K562 (cell line): ENCODE data around the gene SUMF1. TPM values are rescaled to one million over a fixed set of nuclear protein-coding genes. Genes with fewer than 3 reads are reported as not detected.
A peak's percentile ranks its signal among the peaks of the same experiment; 100 is the strongest.

Source experiments
- CCNT2 ChIP-seq: IDR thresholded peaks from 2 replicates; pipeline ENCODE4 v1.6.1; 2011; ENCODE audit warnings: borderline replicate concordance, low read depth, mild to moderate bottlenecking, moderate library complexity, mixed read lengths, low read length; ENCODE audit not compliant: insufficient read length; ENCODE audit errors: extremely low read depth
- DACH1 ChIP-seq: fragments of 450-650 bp; IDR thresholded peaks from 2 replicates; pipeline ENCODE4 v1.6.1; 2018; ENCODE audit not compliant: partially characterized antibody
- ELF1 ChIP-seq: fragments of 200-800 bp; sonication (Bioruptor generic); IDR thresholded peaks from 2 replicates; pipeline ENCODE4 v1.6.1; 2016; ENCODE audit warnings: missing genetic modification characterization, missing compliant biosample characterization
- GABPB1 ChIP-seq: sonication (generic); formaldehyde crosslinking; IDR thresholded peaks from 2 replicates; pipeline ENCODE4 v1.8.0; 2022; ENCODE audit warnings: mild to moderate bottlenecking, missing genetic modification reagents
- JUND ChIP-seq, 2 experiments: IDR thresholded peaks; 2 replicates in 1 of 2; 3 replicates in 1 of 2; pipeline ENCODE4 v1.6.1; 2011; ENCODE audit warnings: borderline replicate concordance in 2 of 2, low read depth in 2 of 2, low read length in 2 of 2, improper control_type of control experiment in 1 of 2, missing biosample characterization in 1 of 2, missing genetic modification characterization in 1 of 2, missing genetic modification reagents in 1 of 2
- KDM1A ChIP-seq, 2 experiments: fragments of 450-650 bp; IDR thresholded peaks; 2 replicates each; pipeline ENCODE4 v1.6.1; 2016; ENCODE audit warnings: mild to moderate bottlenecking in 2 of 2
- MEF2A ChIP-seq: IDR thresholded peaks from 2 replicates; pipeline ENCODE4 v1.6.1; 2011; ENCODE audit warnings: low read depth, mild to moderate bottlenecking, low read length, moderate library complexity; ENCODE audit not compliant: control insufficient read depth
- MITF ChIP-seq: IDR thresholded peaks from 2 replicates; pipeline ENCODE4 v1.6.1; 2014; ENCODE audit warnings: antibody characterized with exemption
- MTA2 ChIP-seq: fragments of 450-650 bp; IDR thresholded peaks from 2 replicates; pipeline ENCODE4 v1.6.1; 2016; ENCODE audit warnings: low read depth
- NFATC3 ChIP-seq: fragments of 450-650 bp; IDR thresholded peaks from 2 replicates; pipeline ENCODE4 v1.6.1; 2017; ENCODE audit warnings: mild to moderate bottlenecking
- NR2C1 ChIP-seq, 2 experiments: fragments of 450-650 bp; IDR thresholded peaks; 2 replicates each; pipeline ENCODE4 v1.6.1; 2017; ENCODE audit warnings: mild to moderate bottlenecking in 2 of 2, antibody characterized with exemption in 1 of 2, inconsistent platforms in 1 of 2, missing compliant biosample characterization in 1 of 2, missing genetic modification characterization in 1 of 2
- UBTF ChIP-seq, 2 experiments: IDR thresholded peaks; 2 replicates each; pipeline ENCODE4 v1.6.1; 2012; ENCODE audit warnings: improper control_type of control experiment in 2 of 2, low read depth in 2 of 2, low read length in 2 of 2, borderline replicate concordance in 1 of 2
- ZBTB1 ChIP-seq: sonication (generic); formaldehyde crosslinking; IDR thresholded peaks from 2 replicates; pipeline ENCODE4 v1.8.1; 2023; ENCODE audit warnings: missing genetic modification reagents, low read depth, mild to moderate bottlenecking, borderline replicate concordance
- ZNF143 ChIP-seq: sonication (generic); formaldehyde crosslinking; IDR thresholded peaks from 2 replicates; pipeline ENCODE4 v1.9.0; 2022; ENCODE audit warnings: mild to moderate bottlenecking, missing genetic modification reagents
- ZNF518B ChIP-seq: fragments of 250-450 bp; sonication (Bioruptor Pico); IDR thresholded peaks from 2 replicates; pipeline ENCODE4 v1.5.0; 2021; ENCODE audit warnings: mild to moderate bottlenecking, moderate library complexity
- polyA plus RNA-seq, 8 experiments: library from polyadenylated mRNA; depleted of rRNA in 4 of 8; stranded (reverse) in 5 of 8; unstranded in 3 of 8; fragments of >200 nt; fragmentation: Nextera tagmentation in 2 of 8; fragmentation: Illumina TruSeq in 1 of 8; extraction: Ambion mirVana in 2 of 8; extraction: Trizol in 1 of 8; gene quantifications; 2 replicates each; pipeline versions ENCODE4 v1.2.1 to v1.2.3, GENCODE V29; 2011 to 2014; ENCODE audit warnings: inconsistent platforms in 1 of 8, missing spikeins in 1 of 8
- total RNA-seq, 7 experiments: library from RNA; depleted of rRNA in 6 of 7; stranded (reverse); fragments of >200 nt in 6 of 7; fragmentation: Illumina TruSeq in 2 of 7; extraction: Trizol in 2 of 7; gene quantifications; 2 replicates each; pipeline versions ENCODE4 v1.2.1 to v1.2.3, GENCODE V29; 2011 to 2021; ENCODE audit warnings: low replicate concordance in 1 of 7
- TF ChIP-seq, protein P1 (sequence below): fragments of 450-650 bp; IDR thresholded peaks from 2 replicates; pipeline ENCODE4 v1.6.1; 2016; ENCODE audit warnings: antibody characterized with exemption

SUMF1 gene
- total and polyA plus RNA-seq, 9 of the 15 experiments (the other 6 are each of a cell fraction or from before 2014, with no cell fraction given) = 1.3 to 7.4 (median 4.2) TPM

- no peak for TF ChIP-seq MTA2
- no peak for TF ChIP-seq ZBTB1 (CRISPR knock-in tag)
- no peak for TF ChIP-seq CCNT2
- TF ChIP-seq, protein P1, sequence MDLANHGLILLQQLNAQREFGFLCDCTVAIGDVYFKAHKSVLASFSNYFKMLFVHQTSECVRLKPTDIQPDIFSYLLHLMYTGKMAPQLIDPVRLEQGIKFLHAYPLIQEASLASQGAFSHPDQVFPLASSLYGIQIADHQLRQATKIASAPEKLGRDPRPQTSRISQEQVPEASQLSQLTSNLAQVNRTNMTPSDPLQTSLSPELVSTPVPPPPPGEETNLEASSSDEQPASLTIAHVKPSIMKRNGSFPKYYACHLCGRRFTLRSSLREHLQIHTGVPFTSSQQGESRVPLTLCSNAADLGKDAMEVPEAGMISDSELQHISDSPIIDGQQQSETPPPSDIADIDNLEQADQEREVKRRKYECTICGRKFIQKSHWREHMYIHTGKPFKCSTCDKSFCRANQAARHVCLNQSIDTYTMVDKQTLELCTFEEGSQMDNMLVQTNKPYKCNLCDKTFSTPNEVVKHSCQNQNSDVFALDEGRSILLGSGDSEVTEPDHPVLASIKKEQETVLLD = no peak
- no peak for TF ChIP-seq MEF2A
- no peak for TF ChIP-seq ELF1 (tag)
- TF ChIP-seq ZNF143 (CRISPR knock-in tag) = no peak
- no peak for TF ChIP-seq NR2C1 (IDR thresholded peaks at IDR 0.05)
- peak; percentile 18; the same call in 1 of the 2 replicates for TF ChIP-seq NR2C1 (tag; IDR thresholded peaks at IDR 0.05)
- no peak for TF ChIP-seq JUND (IDR thresholded peaks at IDR 0.05; ENCODE audit: borderline replicate concordance, low read depth, low read length)
- TF ChIP-seq JUND (tag; IDR thresholded peaks at IDR 0.05; ENCODE audit: borderline replicate concordance, low read depth, low read length) = 0 out of 3 replicates have a peak, but pooled peaks have one; percentile 53
- no peak for TF ChIP-seq UBTF (IDR thresholded peaks at IDR 0.05; ENCODE audit: borderline replicate concordance in 1 of 2, low read depth in 2 of 2, low read length in 2 of 2)
- peak in 1 of 2 experiments; percentile 23; a peak in 1 of 4 replicates for TF ChIP-seq KDM1A (IDR thresholded peaks at IDR 0.05)
- TF ChIP-seq MITF = no peak
- TF ChIP-seq DACH1 = no peak
- TF ChIP-seq GABPB1 (CRISPR knock-in tag) = 0 out of 2 replicates have a peak, but pooled peaks have one; percentile 20
- TF ChIP-seq ZNF518B (CRISPR knock-in tag) = no peak
- TF ChIP-seq NFATC3 = no peak
Measured at GRCh38 chr3:4343258-4343657, 123.8 kb downstream of the SUMF1 start (continued).
